Renal pelvis (tissue), 4 donors: ENCODE data around the gene THBS3. TPM values are rescaled to one million over a fixed set of nuclear protein-coding genes. Genes with fewer than 3 reads are reported as not detected.
"Not testable (repeated sequence)": the region's sequence is repeated elsewhere in the genome, so short reads cannot be mapped to it uniquely, and the experiment has no call there.

ENCODE experiments used
- DNase-seq: peaks from one replicate; pipeline ENCODE4 v3.0.0-alpha.2; 2013
- polyA plus RNA-seq, 3 donors: library from polyadenylated mRNA; unstranded; fragments of 120-200 nt; gene quantifications; one replicate each; pipeline ENCODE4 v1.2.1, GENCODE V29; 2013; ENCODE audit not compliant: insufficient read length in 3 of 3

THBS3 gene
- polyA plus RNA-seq, 3 donors: 32.3 to 50.0 (median 43.0) TPM

DNA sequence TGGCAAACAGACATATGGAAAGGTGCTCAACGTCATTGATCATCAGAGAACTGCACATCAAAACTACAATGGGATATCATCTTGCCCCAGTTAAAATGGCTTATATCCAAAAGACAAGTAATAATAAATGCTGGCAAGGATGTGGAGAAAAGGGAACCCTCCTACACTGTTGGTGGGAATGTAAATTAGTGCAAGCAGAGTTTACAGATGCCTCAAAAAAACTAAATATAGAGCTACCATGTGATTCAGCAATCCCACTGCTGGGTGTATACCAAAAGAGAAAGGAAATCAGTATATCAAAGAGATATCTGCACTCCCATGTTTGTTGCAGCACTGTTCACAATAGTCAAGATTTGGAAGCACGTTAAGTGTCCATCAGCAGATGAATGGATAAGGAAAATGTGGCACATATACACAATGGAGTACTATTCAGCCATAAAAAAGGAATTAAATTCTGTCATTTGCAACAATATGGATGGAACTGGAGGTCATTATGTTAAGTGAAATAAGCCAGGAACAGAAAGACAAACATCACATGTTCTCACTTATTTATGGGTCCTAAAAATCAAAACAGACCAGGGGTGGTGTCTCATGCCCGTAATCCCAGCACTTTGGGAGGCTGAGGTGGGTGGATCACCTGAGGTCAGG, 51.6 kb downstream of the THBS3 start:
- not testable (repeated sequence) for DNase-seq

Other genes with a start within 250 kb of the THBS3 start
- gene PYGO2, start 246.1 kb downstream of the THBS3 start, polyA plus RNA-seq: 10 to 100 TPM; 47.4 to 52.1 (median 51.6) TPM
- gene SHC1, start 237.2 kb downstream of the THBS3 start, polyA plus RNA-seq: 10 to 100 TPM; 74.6 to 91.3 (median 81.7) TPM
- gene CKS1B, start 233.2 kb downstream of the THBS3 start, polyA plus RNA-seq: 100 to 1,000 TPM in 1 of 3 donors, 10 to 100 TPM in 2; 88.0 to 105 (median 96.5) TPM
- gene FLAD1, start 224.6 kb downstream of the THBS3 start, polyA plus RNA-seq: 10 to 100 TPM; 34.1 to 39.0 (median 38.4) TPM
- 1 to 10 TPM in 1 of 3 donors, under 1 TPM in 2; 0.36 to 1.5 (median 0.87) TPM for gene LENEP, start 214.3 kb downstream of the THBS3 start, polyA plus RNA-seq
- 10 to 100 TPM; 15.9 to 18.0 (median 16.3) TPM for gene ZBTB7B, start 205.1 kb downstream of the THBS3 start, polyA plus RNA-seq
- gene DCST2, start 174.1 kb downstream of the THBS3 start, polyA plus RNA-seq: 1 to 10 TPM; 1.9 to 2.8 (median 2.2) TPM
- gene DCST1, start 174.1 kb downstream of the THBS3 start, polyA plus RNA-seq: under 1 TPM; 0.38 to 0.61 (median 0.41) TPM
- gene ADAM15, start 156.6 kb downstream of the THBS3 start, polyA plus RNA-seq: 10 to 100 TPM; 57.5 to 62.8 (median 58.0) TPM
- gene EFNA4, start 144.2 kb downstream of the THBS3 start, polyA plus RNA-seq: 10 to 100 TPM; 22.1 to 23.7 (median 23.0) TPM
- gene EFNA3, start 129.1 kb downstream of the THBS3 start, polyA plus RNA-seq: 1 to 10 TPM; 6.3 to 8.8 (median 8.4) TPM
- 10 to 100 TPM; 66.7 to 79.3 (median 73.3) TPM for gene EFNA1, start 80.0 kb downstream of the THBS3 start, polyA plus RNA-seq
- gene SLC50A1, start 72.0 kb downstream of the THBS3 start, polyA plus RNA-seq: 10 to 100 TPM; 45.3 to 61.3 (median 51.2) TPM
- gene DPM3, start 67.4 kb downstream of the THBS3 start, polyA plus RNA-seq: 10 to 100 TPM; 38.6 to 55.8 (median 50.3) TPM
- 100 to 1,000 TPM; 120 to 146 (median 127) TPM for gene KRTCAP2, start 34.6 kb downstream of the THBS3 start, polyA plus RNA-seq
- 1 to 10 TPM; 3.8 to 5.8 (median 5.8) TPM for gene TRIM46, start 34.0 kb downstream of the THBS3 start, polyA plus RNA-seq
- 10 to 100 TPM; 43.4 to 50.1 (median 48.6) TPM for gene MTX1, start 798 bp upstream of the THBS3 start, polyA plus RNA-seq
- gene ENTREP3, start 47.6 kb upstream of the THBS3 start, polyA plus RNA-seq: 10 to 100 TPM; 26.6 to 33.0 (median 31.9) TPM
- 10 to 100 TPM; 66.7 to 68.5 (median 67.2) TPM for gene SCAMP3, start 54.5 kb upstream of the THBS3 start, polyA plus RNA-seq
- gene CLK2, start 65.6 kb upstream of the THBS3 start, polyA plus RNA-seq: 10 to 100 TPM; 79.4 to 90.5 (median 89.7) TPM
- gene HCN3, start 69.6 kb upstream of the THBS3 start, polyA plus RNA-seq: 10 to 100 TPM; 11.6 to 13.7 (median 12.2) TPM
- 10 to 100 TPM in 1 of 3 donors, 1 to 10 TPM in 2; 8.6 to 11.8 (median 9.1) TPM for gene PKLR, start 93.5 kb upstream of the THBS3 start, polyA plus RNA-seq
- 100 to 1,000 TPM; 183 to 207 (median 202) TPM for gene FDPS, start 101.0 kb upstream of the THBS3 start, polyA plus RNA-seq
- gene RUSC1, start 113.0 kb upstream of the THBS3 start, polyA plus RNA-seq: 10 to 100 TPM; 35.9 to 41.7 (median 41.0) TPM